Testis (tissue), 3 donors: ENCODE data around the gene GPR146. TPM values are rescaled to one million over a fixed set of nuclear protein-coding genes. Genes with fewer than 3 reads are reported as not detected.

Experiments
- DNase-seq: peaks from one replicate; pipeline ENCODE4 v3.0.0-alpha.2; 2019
- H3K27ac ChIP-seq, 2 donors: fragments of 200-600 bp; sonication (generic); one replicate each; pipeline ENCODE4 v1.5.1; 2019
- H3K27me3 ChIP-seq: fragments of 200-600 bp; sonication (generic); one replicate; pipeline ENCODE4 v1.5.1; 2019
- H3K36me3 ChIP-seq: fragments of 200-600 bp; sonication (generic); one replicate; pipeline ENCODE4 v1.5.1; 2017; ENCODE audit warnings: low read depth; ENCODE audit errors: missing control alignments
- H3K4me1 ChIP-seq: fragments of 200-600 bp; sonication (generic); one replicate; pipeline ENCODE4 v1.5.1; 2019
- H3K4me3 ChIP-seq, 2 donors: fragments of 200-600 bp; sonication (generic); one replicate each; pipeline ENCODE4 v1.5.1; 2017 to 2019
- H3K9me3 ChIP-seq: fragments of 200-600 bp; sonication (generic); one replicate; pipeline ENCODE4 v1.5.1; 2017
- POLR2A ChIP-seq: fragments of 450-650 bp; IDR thresholded peaks from one replicate; pipeline ENCODE4 v1.6.1; 2017; ENCODE audit warnings: antibody characterized with exemption, mild to moderate bottlenecking, moderate library complexity
- WGBS, 2 donors: methylation state at CpG; one replicate each; pipeline ENCODE4 v1.1.5; 2018; 5-methylcytosine and 5-hydroxymethylcytosine counted together
- intact Hi-C: fragments of 100-400 bp; cut with DNase I; formaldehyde crosslinking; loops from one replicate; pipeline ENCODE4 v1.15.1; 2023; ENCODE audit warnings: low total_unique reads
- polyA plus RNA-seq: library from polyadenylated mRNA; stranded (reverse); fragments of 350-450 nt; fragmentation: Illumina TruSeq; extraction: RNeasy Lipid Tissue Mini Kit (QIAGEN cat#74804); gene quantifications from one replicate; pipeline ENCODE4 v1.2.3, GENCODE V29; 2014; ENCODE audit warnings: low read depth, low replicate concordance; ENCODE audit not compliant: insufficient read depth
- total RNA-seq, 2 donors: library from RNA; depleted of rRNA; stranded (reverse); fragments of >200 nt; gene quantifications; one replicate each; pipeline ENCODE4 v1.2.3, GENCODE V29; 2016
- TF ChIP-seq, protein P1 (sequence below), 3 experiments: fragments of 450-650 bp in 2 of 3; fragments of 200-600 bp in 1 of 3; sonication (generic) in 1 of 3; IDR thresholded peaks; one replicate each; pipeline ENCODE4 v1.5.1; 2016 to 2019; ENCODE audit warnings: antibody characterized with exemption in 3 of 3, mild to moderate bottlenecking in 2 of 3, moderate library complexity in 1 of 3

GPR146 gene
- total and polyA plus RNA-seq, 3 donors from 2014 or later, result 5.3 to 14.4 (median 14.2) TPM

DNA sequence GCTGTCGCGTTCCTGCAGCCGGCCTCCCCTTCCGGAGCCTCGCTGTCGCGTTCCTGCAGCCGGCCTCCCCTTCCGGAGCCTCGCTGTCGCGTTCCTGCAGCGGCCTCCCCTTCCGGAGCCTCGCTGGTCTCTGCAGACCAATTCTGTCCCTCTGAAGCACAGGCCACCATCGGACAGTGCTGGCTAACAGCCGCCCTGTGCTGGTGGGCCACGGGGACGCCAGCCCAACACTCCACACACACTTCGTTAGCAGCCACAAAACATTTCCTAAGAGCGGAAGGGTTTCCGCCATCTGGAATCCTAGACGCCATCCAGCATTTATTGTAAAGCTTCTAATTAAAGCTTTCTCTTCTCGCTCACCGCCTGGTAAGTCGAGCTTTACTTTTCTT lies 54.8 kb downstream of the GPR146 start:
- no peak for DNase-seq
- 95 to 98% methylated on average over 26 of the region's 26 CpGs for WGBS, 2 donors
- Histone ChIP-seq H3K36me3 (no peaks in the 10 kb centered on the region), H3K27me3 (no peaks in the 10 kb centered on the region), H3K4me1 (peaks cover 7% of the 10 kb centered on the region), H3K9me3 (no peaks in the 10 kb centered on the region), H3K27ac (no peak overlapping the region), H3K4me3 (no peak overlapping the region)
- TF ChIP-seq, protein P1, sequence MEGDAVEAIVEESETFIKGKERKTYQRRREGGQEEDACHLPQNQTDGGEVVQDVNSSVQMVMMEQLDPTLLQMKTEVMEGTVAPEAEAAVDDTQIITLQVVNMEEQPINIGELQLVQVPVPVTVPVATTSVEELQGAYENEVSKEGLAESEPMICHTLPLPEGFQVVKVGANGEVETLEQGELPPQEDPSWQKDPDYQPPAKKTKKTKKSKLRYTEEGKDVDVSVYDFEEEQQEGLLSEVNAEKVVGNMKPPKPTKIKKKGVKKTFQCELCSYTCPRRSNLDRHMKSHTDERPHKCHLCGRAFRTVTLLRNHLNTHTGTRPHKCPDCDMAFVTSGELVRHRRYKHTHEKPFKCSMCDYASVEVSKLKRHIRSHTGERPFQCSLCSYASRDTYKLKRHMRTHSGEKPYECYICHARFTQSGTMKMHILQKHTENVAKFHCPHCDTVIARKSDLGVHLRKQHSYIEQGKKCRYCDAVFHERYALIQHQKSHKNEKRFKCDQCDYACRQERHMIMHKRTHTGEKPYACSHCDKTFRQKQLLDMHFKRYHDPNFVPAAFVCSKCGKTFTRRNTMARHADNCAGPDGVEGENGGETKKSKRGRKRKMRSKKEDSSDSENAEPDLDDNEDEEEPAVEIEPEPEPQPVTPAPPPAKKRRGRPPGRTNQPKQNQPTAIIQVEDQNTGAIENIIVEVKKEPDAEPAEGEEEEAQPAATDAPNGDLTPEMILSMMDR (IDR thresholded peaks at IDR 0.05), result no peak
- intact Hi-C loops, result no loop called here

DNA sequence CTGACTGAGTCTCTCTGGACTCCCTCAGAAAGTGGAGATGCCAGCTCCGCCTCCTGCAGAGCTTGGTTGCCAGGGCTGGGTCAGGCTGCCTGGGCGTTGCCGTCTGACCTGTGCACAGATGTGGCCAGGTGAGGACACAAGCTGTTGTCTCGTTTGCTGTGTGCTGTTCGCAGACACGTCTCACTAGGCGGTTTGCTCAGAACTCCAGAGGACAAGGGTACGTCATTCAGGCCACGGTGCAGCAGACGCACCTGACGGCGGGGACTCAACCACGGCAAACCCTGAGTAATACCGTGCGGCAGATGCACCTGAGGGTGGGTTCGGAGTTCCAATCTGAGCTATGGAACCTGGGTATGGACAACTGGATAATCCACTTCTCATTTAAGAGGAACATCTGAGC lies 55.3 kb downstream of the GPR146 start:
- Histone ChIP-seq H3K36me3 (no peaks in the 10 kb centered on the region), H3K4me1 (peaks cover 7% of the 10 kb centered on the region), H3K9me3 (no peaks in the 10 kb centered on the region), H3K27ac (no peak overlapping the region), H3K27me3 (no peaks in the 10 kb centered on the region), H3K4me3 (no peak overlapping the region)
- intact Hi-C loops, result no loop called here
- no peak for DNase-seq
- TF ChIP-seq, protein P1 (IDR thresholded peaks at IDR 0.05), result no peak
- no peak for TF ChIP-seq POLR2A
- 96% methylated on average over 15 to 16 of the region's 16 CpGs for WGBS, 2 donors

DNA sequence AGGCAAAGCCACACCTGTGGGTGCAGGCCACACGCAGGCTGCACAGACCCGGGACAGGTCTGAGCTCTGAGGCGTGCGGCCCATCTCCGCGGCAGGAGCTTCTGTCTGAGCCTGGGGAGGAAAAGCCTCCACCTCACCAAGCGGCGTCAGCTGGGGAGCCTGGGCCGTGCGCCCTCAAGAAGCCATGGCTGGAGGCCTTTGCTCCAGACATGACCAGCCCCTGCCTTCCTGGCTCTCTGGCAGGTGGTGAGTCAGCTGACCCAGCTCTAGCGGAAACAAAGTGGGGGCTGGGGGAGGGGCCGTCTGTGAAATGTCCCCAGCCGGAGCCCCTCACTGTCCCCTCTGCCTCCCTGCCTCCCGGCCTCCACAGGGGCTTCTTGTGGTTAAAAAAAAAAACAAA lies 56.0 kb downstream of the GPR146 start:
- H3K27ac ChIP-seq, result no peak overlapping the region
- DNase-seq, result no peak
- H3K4me1 ChIP-seq, result peaks cover 7% of the 10 kb centered on the region
- 87 to 89% methylated on average over 6 to 14 of the region's 14 CpGs for WGBS, 2 donors
- intact Hi-C loops, result no loop called here
- no peaks in the 10 kb centered on the region for H3K36me3 ChIP-seq
- H3K4me3 ChIP-seq, result no peak overlapping the region
- TF ChIP-seq, protein P1 (IDR thresholded peaks at IDR 0.05), result no peak
- TF ChIP-seq POLR2A, result no peak
- H3K9me3 ChIP-seq, result no peaks in the 10 kb centered on the region
- H3K27me3 ChIP-seq, result no peaks in the 10 kb centered on the region

DNA sequence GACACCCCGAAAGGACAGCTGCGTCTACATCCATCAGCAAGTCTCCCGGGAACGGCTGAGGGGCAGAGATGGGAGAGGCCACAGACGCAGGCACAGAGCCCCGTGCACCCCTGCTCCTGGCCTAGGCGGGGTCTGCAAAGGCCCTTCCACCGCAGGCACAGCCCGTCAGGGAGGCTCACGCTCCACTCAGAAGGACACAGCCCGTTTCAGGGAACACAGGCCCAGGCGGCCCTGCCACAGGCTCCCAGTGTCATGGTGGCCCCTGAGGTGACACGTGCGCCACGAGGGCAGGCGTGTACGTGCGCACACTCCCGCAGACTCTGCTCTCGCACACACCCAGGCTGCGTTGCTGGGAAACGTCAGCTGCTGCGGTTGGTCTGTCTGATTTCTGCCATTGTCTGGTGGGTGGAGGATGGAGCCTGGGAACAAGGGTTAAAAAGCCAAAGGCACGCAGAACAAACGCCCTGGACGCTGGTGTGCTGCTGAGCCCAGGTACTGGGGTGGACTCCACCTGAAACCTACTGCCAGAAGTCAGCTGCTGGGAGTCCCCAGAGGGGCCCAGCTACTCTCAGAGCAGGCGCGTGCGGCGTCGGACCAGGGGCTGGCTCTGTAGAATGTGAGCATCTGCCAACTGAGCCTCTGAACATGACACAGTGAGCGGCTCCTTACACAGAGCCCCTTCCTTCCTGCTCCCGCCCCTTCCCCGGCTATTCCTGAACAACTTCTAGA lies 56.7 kb downstream of the GPR146 start:
- no peaks in the 10 kb centered on the region for H3K27me3 ChIP-seq
- WGBS, 2 donors, result 89 to 91% methylated on average over 25 to 34 of the region's 34 CpGs
- H3K4me1 ChIP-seq, result peaks cover 7% of the 10 kb centered on the region
- TF ChIP-seq, protein P1 (IDR thresholded peaks at IDR 0.05), result no peak
- no peak for TF ChIP-seq POLR2A
- intact Hi-C loops, result no loop called here
- H3K9me3 ChIP-seq, result no peaks in the 10 kb centered on the region
- H3K27ac ChIP-seq, result no peak overlapping the region
- no peak for DNase-seq
- H3K4me3 ChIP-seq, result no peak overlapping the region
- H3K36me3 ChIP-seq, result no peaks in the 10 kb centered on the region
